HepG2 (cell line): ENCODE data around the gene RCC2. TPM values are rescaled to one million over a fixed set of nuclear protein-coding genes. Genes with fewer than 3 reads are reported as not detected.

ENCODE experiments used
- ELF3 ChIP-seq: IDR thresholded peaks from 2 replicates; pipeline ENCODE4 v1.6.1; 2016; ENCODE audit warnings: missing genetic modification reagents, missing compliant biosample characterization
- HNRNPLL ChIP-seq: fragments of 200-400 bp; formaldehyde crosslinking; IDR thresholded peaks from 2 replicates; pipeline ENCODE4 v1.6.1; 2017; ENCODE audit warnings: mild to moderate bottlenecking, low read depth, low read length; ENCODE audit not compliant: poor library complexity, severe bottlenecking
- IRF2 ChIP-seq: IDR thresholded peaks from 2 replicates; pipeline ENCODE4 v1.6.1; 2018; ENCODE audit warnings: missing genetic modification reagents, missing compliant biosample characterization
- KDM3A ChIP-seq: IDR thresholded peaks from 2 replicates; pipeline ENCODE4 v1.6.1; 2018; ENCODE audit warnings: low read depth, missing compliant biosample characterization
- PREB ChIP-seq: sonication (generic); formaldehyde crosslinking; IDR thresholded peaks from 2 replicates; pipeline ENCODE4 v1.4.0; 2020; ENCODE audit warnings: missing genetic modification reagents
- SATB2 ChIP-seq: sonication (generic); formaldehyde crosslinking; IDR thresholded peaks from 2 replicates; pipeline ENCODE4 v1.5.0; 2020; ENCODE audit warnings: missing genetic modification reagents
- SP4 ChIP-seq: sonication (generic); formaldehyde crosslinking; IDR thresholded peaks from 2 replicates; pipeline ENCODE4 v1.8.1; 2023; ENCODE audit warnings: mild to moderate bottlenecking, missing genetic modification reagents
- TFAP4 ChIP-seq: sonication (generic); IDR thresholded peaks from 2 replicates; pipeline ENCODE4 v1.6.1; 2016; ENCODE audit warnings: low read depth, borderline replicate concordance
- ZBTB4 ChIP-seq: sonication (generic); formaldehyde crosslinking; IDR thresholded peaks from 2 replicates; pipeline ENCODE4 v1.4.0; 2020; ENCODE audit warnings: missing genetic modification reagents, mild to moderate bottlenecking, borderline replicate concordance
- ZHX1 ChIP-seq: sonication (generic); formaldehyde crosslinking; IDR thresholded peaks from 2 replicates; pipeline ENCODE4 v1.8.1; 2022; ENCODE audit warnings: low read depth, mild to moderate bottlenecking, missing genetic modification reagents
- ZNF121 ChIP-seq: sonication (generic); formaldehyde crosslinking; IDR thresholded peaks from 2 replicates; pipeline ENCODE4 v1.5.0; 2020; ENCODE audit warnings: mild to moderate bottlenecking, missing genetic modification reagents
- ZNF414 ChIP-seq: sonication (generic); formaldehyde crosslinking; IDR thresholded peaks from 2 replicates; pipeline ENCODE4 v1.5.0; 2020; ENCODE audit warnings: missing genetic modification reagents
- ZNF546 ChIP-seq: sonication (generic); formaldehyde crosslinking; conservative IDR thresholded peaks from 2 replicates; pipeline ENCODE4 v1.8.1; 2023; ENCODE audit warnings: mild to moderate bottlenecking, missing genetic modification reagents
- ZNF557 ChIP-seq: sonication (generic); formaldehyde crosslinking; IDR thresholded peaks from 2 replicates; pipeline ENCODE4 v1.4.0; 2020; ENCODE audit warnings: missing genetic modification reagents
- ZNF687 ChIP-seq: sonication (generic); formaldehyde crosslinking; IDR thresholded peaks from 2 replicates; pipeline ENCODE4 v1.5.1; 2020; ENCODE audit warnings: mild to moderate bottlenecking, missing genetic modification reagents, moderate library complexity
- ZNF720 ChIP-seq: sonication (generic); formaldehyde crosslinking; IDR thresholded peaks from 2 replicates; pipeline ENCODE4 v1.4.0; 2020; ENCODE audit warnings: missing genetic modification reagents
- polyA plus RNA-seq, 8 experiments: library from polyadenylated mRNA; depleted of rRNA in 3 of 8; stranded (reverse) in 7 of 8; unstranded in 1 of 8; fragments of >200 nt; fragmentation: Illumina TruSeq in 4 of 8; extraction: Trizol in 4 of 8; gene quantifications; 2 replicates each; pipeline versions ENCODE4 v1.2.1 to v1.2.3, GENCODE V29; 2011 to 2016; ENCODE audit warnings: low read depth in 4 of 8, missing spikeins in 1 of 8, mixed read lengths in 1 of 8; ENCODE audit not compliant: insufficient read depth in 1 of 8
- total RNA-seq, 5 experiments: library from RNA; depleted of rRNA; stranded (reverse); fragments of >200 nt; fragmentation: Illumina TruSeq; extraction: Trizol; gene quantifications; 2 replicates each; pipeline ENCODE4 v1.2.3, GENCODE V29; 2016; ENCODE audit warnings: low read depth in 1 of 5

RCC2 gene
- total and polyA plus RNA-seq, 2 of the 13 experiments (the other 11 are each of a cell fraction or from before 2014, with no cell fraction given) = 20.5 to 55.8 TPM

- TF ChIP-seq ELF3 (CRISPR knock-in tag) (no peak), ZNF121 (CRISPR knock-in tag) (no peak), ZNF720 (CRISPR knock-in tag) (no peak), KDM3A (CRISPR knock-in tag) (0 out of 2 replicates have a peak, but pooled peaks have one; percentile 33), SP4 (CRISPR knock-in tag) (0 out of 2 replicates have a peak, but pooled peaks have one; percentile 24), IRF2 (no peak), TFAP4 (no peak), ZHX1 (CRISPR knock-in tag) (0 out of 2 replicates have a peak, but pooled peaks have one; percentile 36), ZNF414 (CRISPR knock-in tag) (no peak), ZNF687 (CRISPR knock-in tag) (peak; percentile 49), HNRNPLL (peak; percentile 49), ZBTB4 (CRISPR knock-in tag) (peak; percentile 73; the same call in 1 of the 2 replicates), ZNF557 (CRISPR knock-in tag) (no peak), ZNF546 (CRISPR knock-in tag) (no peak), SATB2 (CRISPR knock-in tag) (no peak), PREB (CRISPR knock-in tag) (no peak)
These were observed 19.7 kb downstream of the RCC2 start (continued) for GRCh38 chr1:17419626-17420328.
